Osteoblast (primary cell): Measurements from ENCODE around the gene HTR1D. TPM values are rescaled to one million over a fixed set of nuclear protein-coding genes. Genes with fewer than 3 reads are reported as not detected.

Source experiments
- DNase-seq: peaks from one replicate; pipeline ENCODE4 v3.0.0; 2011; ENCODE audit warnings: low spot score, mixed read lengths; ENCODE audit not compliant: insufficient read length; ENCODE audit errors: missing footprints
- H2AFZ ChIP-seq: 2 replicates; pipeline ENCODE4 v1.6.0; 2011; ENCODE audit warnings: mild to moderate bottlenecking, low read length
- H3K27ac ChIP-seq: 2 replicates; pipeline ENCODE4 v1.5.1; 2011; ENCODE audit warnings: mild to moderate bottlenecking, low read depth, low read length, moderate library complexity
- H3K27me3 ChIP-seq: 2 replicates; pipeline ENCODE4 v1.6.0; 2012; ENCODE audit warnings: mild to moderate bottlenecking, control low read depth, inconsistent platforms, low read length, moderate library complexity; ENCODE audit not compliant: insufficient read depth
- H3K36me3 ChIP-seq: 2 replicates; pipeline ENCODE4 v1.5.1; 2011; ENCODE audit warnings: mild to moderate bottlenecking, low read length, control low read depth, moderate library complexity; ENCODE audit not compliant: insufficient read depth
- H3K4me1 ChIP-seq: 2 replicates; pipeline ENCODE4 v1.5.1; 2011; ENCODE audit warnings: mild to moderate bottlenecking, low read length, control low read depth, moderate library complexity; ENCODE audit not compliant: insufficient read depth
- H3K4me2 ChIP-seq: 2 replicates; pipeline ENCODE4 v1.6.0; 2011; ENCODE audit warnings: mild to moderate bottlenecking, low read length; ENCODE audit not compliant: insufficient read depth
- H3K4me3 ChIP-seq: fragments of 200-600 bp; sonication (generic); 3 replicates; pipeline ENCODE4 v1.5.1; 2012; ENCODE audit warnings: mild to moderate bottlenecking, low read length, inconsistent platforms; ENCODE audit not compliant: insufficient read depth
- H3K79me2 ChIP-seq: 2 replicates; pipeline ENCODE4 v1.6.0; 2012; ENCODE audit warnings: mild to moderate bottlenecking, low read length, control low read depth, inconsistent platforms; ENCODE audit not compliant: insufficient read depth
- H3K9me3 ChIP-seq: 2 replicates; pipeline ENCODE4 v1.5.1; 2011; ENCODE audit warnings: low read depth, low read length, control low read depth
- H4K20me1 ChIP-seq: 2 replicates; pipeline ENCODE4 v1.6.0; 2012; ENCODE audit warnings: mild to moderate bottlenecking, low read length, control low read depth; ENCODE audit not compliant: insufficient read depth
- total RNA-seq: library from RNA; depleted of rRNA; stranded (reverse); fragments of >200 nt; gene quantifications from 2 replicates; pipeline ENCODE4 v1.2.3, GENCODE V29; 2012
- TF ChIP-seq, protein P1 (sequence below): IDR thresholded peaks from 2 replicates; pipeline ENCODE4 v1.5.1; 2011; ENCODE audit warnings: mild to moderate bottlenecking, low read depth, low read length, moderate library complexity; ENCODE audit errors: extremely low read depth

The HTR1D gene
- total RNA-seq, 1 donor, result under 0.01 TPM

DNA sequence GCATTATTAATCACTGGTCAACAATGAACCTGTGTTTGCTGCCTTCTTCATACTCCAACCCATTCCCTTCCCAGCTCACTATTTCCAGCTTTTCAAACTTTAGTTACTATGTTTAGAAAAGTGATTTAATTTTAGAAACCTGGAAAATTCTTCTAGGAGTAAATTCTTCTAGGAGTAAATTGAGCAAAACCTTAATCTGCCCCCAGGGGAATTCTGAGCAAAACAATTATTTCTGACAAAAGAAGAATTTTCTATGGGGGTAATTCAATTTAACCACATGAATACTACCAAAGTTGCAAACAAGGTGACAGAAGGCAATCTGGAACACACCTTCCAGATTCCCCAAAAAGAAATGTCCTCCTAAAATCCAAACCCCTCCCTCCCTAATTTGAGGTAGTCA, 50.4 kb downstream of the HTR1D start:
- Histone ChIP-seq H3K9me3 (no peaks in the 10 kb centered on the region), H3K79me2 (peaks cover 66% of the 10 kb centered on the region), H3K36me3 (no peaks in the 10 kb centered on the region), H3K4me1 (peaks cover 35% of the 10 kb centered on the region), H3K4me3 (peak overlapping the region; percentile 95), H3K27me3 (no peaks in the 10 kb centered on the region), H3K4me2 (peak overlapping the region; percentile 97), H3K27ac (peak overlapping the region; percentile 85), H2AFZ (no peak overlapping the region), H4K20me1 (peaks cover 48% of the 10 kb centered on the region)
- TF ChIP-seq, protein P1, sequence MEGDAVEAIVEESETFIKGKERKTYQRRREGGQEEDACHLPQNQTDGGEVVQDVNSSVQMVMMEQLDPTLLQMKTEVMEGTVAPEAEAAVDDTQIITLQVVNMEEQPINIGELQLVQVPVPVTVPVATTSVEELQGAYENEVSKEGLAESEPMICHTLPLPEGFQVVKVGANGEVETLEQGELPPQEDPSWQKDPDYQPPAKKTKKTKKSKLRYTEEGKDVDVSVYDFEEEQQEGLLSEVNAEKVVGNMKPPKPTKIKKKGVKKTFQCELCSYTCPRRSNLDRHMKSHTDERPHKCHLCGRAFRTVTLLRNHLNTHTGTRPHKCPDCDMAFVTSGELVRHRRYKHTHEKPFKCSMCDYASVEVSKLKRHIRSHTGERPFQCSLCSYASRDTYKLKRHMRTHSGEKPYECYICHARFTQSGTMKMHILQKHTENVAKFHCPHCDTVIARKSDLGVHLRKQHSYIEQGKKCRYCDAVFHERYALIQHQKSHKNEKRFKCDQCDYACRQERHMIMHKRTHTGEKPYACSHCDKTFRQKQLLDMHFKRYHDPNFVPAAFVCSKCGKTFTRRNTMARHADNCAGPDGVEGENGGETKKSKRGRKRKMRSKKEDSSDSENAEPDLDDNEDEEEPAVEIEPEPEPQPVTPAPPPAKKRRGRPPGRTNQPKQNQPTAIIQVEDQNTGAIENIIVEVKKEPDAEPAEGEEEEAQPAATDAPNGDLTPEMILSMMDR, result no peak
- DNase-seq, result no peak

GRCh38 chr1:23163395-23163794, 53.9 kb downstream of the HTR1D start:
- H3K27me3 ChIP-seq, result no peaks in the 10 kb centered on the region
- H2AFZ ChIP-seq, result no peak overlapping the region
- peak overlapping the region; percentile 9 for H3K4me2 ChIP-seq
- H3K4me3 ChIP-seq, result no peak overlapping the region
- peaks cover 69% of the 10 kb centered on the region for H4K20me1 ChIP-seq
- no peaks in the 10 kb centered on the region for H3K36me3 ChIP-seq
- H3K9me3 ChIP-seq, result no peaks in the 10 kb centered on the region
- no peak for DNase-seq
- H3K4me1 ChIP-seq, result peaks cover 22% of the 10 kb centered on the region
- TF ChIP-seq, protein P1, result no peak
- no peak overlapping the region for H3K27ac ChIP-seq
- peaks cover 96% of the 10 kb centered on the region for H3K79me2 ChIP-seq

GRCh38 chr1:23159963-23160877, 57.1 kb downstream of the HTR1D start:
- H3K27ac ChIP-seq, result no peak overlapping the region
- peaks cover 68% of the 10 kb centered on the region for H4K20me1 ChIP-seq
- H3K9me3 ChIP-seq, result no peaks in the 10 kb centered on the region
- no peak overlapping the region for H2AFZ ChIP-seq
- no peaks in the 10 kb centered on the region for H3K27me3 ChIP-seq
- H3K4me2 ChIP-seq, result no peak overlapping the region
- H3K4me1 ChIP-seq, result peaks cover 6% of the 10 kb centered on the region
- no peak for DNase-seq
- peaks cover 99% of the 10 kb centered on the region for H3K79me2 ChIP-seq
- TF ChIP-seq, protein P1, result no peak
- H3K4me3 ChIP-seq, result no peak overlapping the region
- no peaks in the 10 kb centered on the region for H3K36me3 ChIP-seq

GRCh38 chr1:23156940-23157339, 60.4 kb downstream of the HTR1D start:
- peaks cover 72% of the 10 kb centered on the region for H4K20me1 ChIP-seq
- no peak overlapping the region for H3K4me3 ChIP-seq
- H3K27me3 ChIP-seq, result no peaks in the 10 kb centered on the region
- no peak overlapping the region for H3K4me2 ChIP-seq
- no peak for DNase-seq
- TF ChIP-seq, protein P1, result no peak
- H3K27ac ChIP-seq, result no peak overlapping the region
- no peak overlapping the region for H2AFZ ChIP-seq
- no peaks in the 10 kb centered on the region for H3K9me3 ChIP-seq
- H3K36me3 ChIP-seq, result no peaks in the 10 kb centered on the region
- H3K4me1 ChIP-seq, result no peaks in the 10 kb centered on the region
- H3K79me2 ChIP-seq, result peaks cover 98% of the 10 kb centered on the region
